Sigmoid colon (tissue), 7 donors: ENCODE results near the gene IL1RAPL1. TPM values are rescaled to one million over a fixed set of nuclear protein-coding genes. Genes with fewer than 3 reads are reported as not detected.

ENCODE experiments used
- DNase-seq: peaks from one replicate; pipeline ENCODE4 v3.0.0-alpha.2; 2019
- H3K27ac ChIP-seq, 4 donors: fragments of 200-600 bp; sonication (generic); one replicate each; pipeline ENCODE4 v1.5.1; 2016 to 2019; ENCODE audit warnings: mild to moderate bottlenecking in 1 of 4
- H3K27me3 ChIP-seq, 3 donors: fragments of 200-600 bp; sonication (generic); one replicate each; pipeline ENCODE4 v1.5.1; 2019; ENCODE audit warnings: mild to moderate bottlenecking in 1 of 3
- H3K36me3 ChIP-seq, 4 donors: fragments of 200-600 bp; sonication (generic); one replicate each; pipeline ENCODE4 v1.5.1; 2016 to 2019
- H3K4me1 ChIP-seq, 4 donors: fragments of 200-600 bp; sonication (generic); one replicate each; pipeline ENCODE4 v1.5.1; 2017 to 2019
- H3K4me3 ChIP-seq, 4 donors: fragments of 200-600 bp; sonication (generic); one replicate each; pipeline ENCODE4 v1.5.1; 2017 to 2019; ENCODE audit warnings: mild to moderate bottlenecking in 2 of 4, moderate library complexity in 1 of 4
- H3K9me3 ChIP-seq, 4 donors: fragments of 200-600 bp in 3 of 4; sonication (generic) in 3 of 4; one replicate each; pipeline versions ENCODE4 v1.5.1 to v1.6.1; 2013 to 2019
- EP300 ChIP-seq, 4 donors: sonication (generic); formaldehyde crosslinking; IDR thresholded peaks; one replicate each; pipeline ENCODE4 v1.6.1; 2017; ENCODE audit warnings: antibody characterized with exemption in 4 of 4
- POLR2A ChIP-seq, 2 donors: fragments of 450-650 bp; IDR thresholded peaks; one replicate each; pipeline ENCODE4 v1.6.1; 2016; ENCODE audit warnings: antibody characterized with exemption in 2 of 2, mild to moderate bottlenecking in 2 of 2, moderate library complexity in 2 of 2
- POLR2AphosphoS5 ChIP-seq, 4 donors: sonication (generic); formaldehyde crosslinking; IDR thresholded peaks; one replicate each; pipeline ENCODE4 v1.6.1; 2017; ENCODE audit warnings: antibody characterized with exemption in 4 of 4
- WGBS, 2 donors: extraction: QIAGEN DNeasy Blood & Tissue Kit; methylation state at CpG; one replicate each; pipeline ENCODE4 v1.1.7; 2013; 5-methylcytosine and 5-hydroxymethylcytosine counted together
- intact Hi-C: fragments of 100-400 bp; cut with DNase I; formaldehyde crosslinking; loops from one replicate; pipeline ENCODE4 v1.15.1; 2023
- polyA plus RNA-seq, 3 donors: library from polyadenylated mRNA; stranded (reverse); fragments of 200-250 nt; gene quantifications; one replicate each; pipeline ENCODE4 v1.2.3, GENCODE V29; 2013
- total RNA-seq, 4 donors: library from RNA; depleted of rRNA; stranded (reverse); fragments of >200 nt; gene quantifications; one replicate each; pipeline ENCODE4 v1.1.0, GENCODE V29; 2016
- TF ChIP-seq, protein P1 (sequence below), 4 experiments: fragments of 450-650 bp in 3 of 4; fragments of 200-600 bp in 1 of 4; IDR thresholded peaks; one replicate each; pipeline ENCODE4 v1.5.1; 2016 to 2019; ENCODE audit warnings: antibody characterized with exemption in 4 of 4, mild to moderate bottlenecking in 3 of 4, moderate library complexity in 2 of 4
- donor health status: healthy with polysubstance abuse.
- donor health status: Bipolar disorder and iron deficiency.
- donor health status: healthy.

IL1RAPL1 gene
- total and polyA plus RNA-seq, 7 donors, result 0.07 to 2.5 (median 1.2) TPM; not detected in 2

DNA sequence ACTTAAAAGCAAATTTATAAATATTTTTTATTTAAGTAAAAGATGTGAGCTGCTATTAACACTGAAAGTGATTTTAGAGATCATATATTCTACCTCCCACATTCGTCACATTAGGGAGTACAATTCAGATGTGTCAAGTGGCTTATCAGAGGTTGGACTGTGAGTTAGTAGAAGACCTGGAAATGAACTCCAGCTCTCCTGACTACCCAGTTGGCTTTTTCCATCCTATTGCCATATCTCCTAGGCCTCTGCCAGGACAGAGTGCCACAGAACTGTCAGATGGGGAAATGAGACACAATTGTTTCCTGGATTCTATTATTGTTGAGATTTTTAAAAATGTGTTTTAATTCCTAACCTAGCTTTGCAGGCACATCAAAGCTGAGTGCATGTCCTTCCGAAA is 994.0 kb downstream of the IL1RAPL1 start:
- Histone ChIP-seq H3K27ac (no peak overlapping the region), H3K4me1 (no peaks in the 10 kb centered on the region), H3K36me3 (no peaks in the 10 kb centered on the region), H3K27me3 (no peaks in the 10 kb centered on the region), H3K9me3 (no peaks in the 10 kb centered on the region), H3K4me3 (no peak overlapping the region)
- DNase-seq, result no peak
- WGBS, 2 donors, result 86 to 89% methylated on average over 2 of the region's 2 CpGs
- TF ChIP-seq, protein P1, sequence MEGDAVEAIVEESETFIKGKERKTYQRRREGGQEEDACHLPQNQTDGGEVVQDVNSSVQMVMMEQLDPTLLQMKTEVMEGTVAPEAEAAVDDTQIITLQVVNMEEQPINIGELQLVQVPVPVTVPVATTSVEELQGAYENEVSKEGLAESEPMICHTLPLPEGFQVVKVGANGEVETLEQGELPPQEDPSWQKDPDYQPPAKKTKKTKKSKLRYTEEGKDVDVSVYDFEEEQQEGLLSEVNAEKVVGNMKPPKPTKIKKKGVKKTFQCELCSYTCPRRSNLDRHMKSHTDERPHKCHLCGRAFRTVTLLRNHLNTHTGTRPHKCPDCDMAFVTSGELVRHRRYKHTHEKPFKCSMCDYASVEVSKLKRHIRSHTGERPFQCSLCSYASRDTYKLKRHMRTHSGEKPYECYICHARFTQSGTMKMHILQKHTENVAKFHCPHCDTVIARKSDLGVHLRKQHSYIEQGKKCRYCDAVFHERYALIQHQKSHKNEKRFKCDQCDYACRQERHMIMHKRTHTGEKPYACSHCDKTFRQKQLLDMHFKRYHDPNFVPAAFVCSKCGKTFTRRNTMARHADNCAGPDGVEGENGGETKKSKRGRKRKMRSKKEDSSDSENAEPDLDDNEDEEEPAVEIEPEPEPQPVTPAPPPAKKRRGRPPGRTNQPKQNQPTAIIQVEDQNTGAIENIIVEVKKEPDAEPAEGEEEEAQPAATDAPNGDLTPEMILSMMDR (IDR thresholded peaks at IDR 0.05), result no peak
- TF ChIP-seq POLR2A (IDR thresholded peaks at IDR 0.05) (no peak), EP300 (IDR thresholded peaks at IDR 0.05) (no peak), POLR2AphosphoS5 (IDR thresholded peaks at IDR 0.05) (no peak)
- intact Hi-C loops, result no loop called here

DNA sequence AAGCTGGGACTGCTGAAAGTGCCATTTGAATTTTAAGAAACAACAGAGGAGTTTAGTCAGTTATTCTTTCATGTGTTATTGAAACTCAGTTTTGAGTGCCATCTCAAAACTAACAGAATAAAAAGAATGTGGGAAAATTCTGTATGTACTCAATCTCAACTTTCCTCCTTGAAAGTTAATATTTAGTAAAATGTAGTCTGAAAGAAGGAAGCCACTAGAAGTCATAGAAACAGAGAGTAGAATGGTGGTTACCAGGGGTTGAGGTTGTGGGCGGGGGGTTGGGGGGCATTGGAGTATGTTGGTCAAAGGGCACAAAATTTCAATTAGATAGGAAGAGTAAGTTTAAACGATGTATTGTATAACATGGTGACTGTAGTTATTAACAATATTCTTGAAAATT is 999.9 kb downstream of the IL1RAPL1 start:
- H3K9me3 ChIP-seq, result no peaks in the 10 kb centered on the region
- no peaks in the 10 kb centered on the region for H3K4me1 ChIP-seq
- intact Hi-C loops, result no loop called here
- WGBS, 2 donors, result 78 to 82% methylated on average over 2 of the region's 2 CpGs
- H3K4me3 ChIP-seq, result no peak overlapping the region
- no peak for DNase-seq
- H3K27me3 ChIP-seq, result peaks cover 0 to 3% (median 0%) of the 10 kb centered on the region in 3 donors
- no peaks in the 10 kb centered on the region for H3K36me3 ChIP-seq
- H3K27ac ChIP-seq, result no peak overlapping the region
- TF ChIP-seq, protein P1 (IDR thresholded peaks at IDR 0.05), result no peak
- TF ChIP-seq POLR2AphosphoS5 (IDR thresholded peaks at IDR 0.05), result no peak
- TF ChIP-seq EP300 (IDR thresholded peaks at IDR 0.05), result no peak
- no peak for TF ChIP-seq POLR2A (IDR thresholded peaks at IDR 0.05)

DNA sequence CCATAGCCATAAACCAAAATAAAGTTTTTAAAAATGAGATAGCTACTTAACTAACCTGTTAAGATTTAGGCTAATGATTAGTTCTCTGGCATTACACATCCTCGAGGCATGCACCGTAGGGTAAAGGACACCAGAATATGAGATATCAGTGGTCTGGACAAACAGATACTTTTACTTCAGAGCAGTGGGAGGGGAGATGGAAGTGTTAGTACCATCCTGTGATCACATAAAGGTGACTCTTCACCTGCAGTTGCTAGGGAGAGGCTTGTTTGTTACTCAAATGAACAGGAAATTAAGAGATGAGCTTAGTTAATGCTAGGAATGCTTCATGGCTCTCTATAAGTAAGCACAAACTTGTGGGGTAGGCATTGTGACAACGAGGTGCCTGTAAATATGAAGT is 1003.7 kb downstream of the IL1RAPL1 start:
- intact Hi-C loops, result no loop called here
- 56 to 77% methylated on average over 3 of the region's 3 CpGs for WGBS, 2 donors

DNA sequence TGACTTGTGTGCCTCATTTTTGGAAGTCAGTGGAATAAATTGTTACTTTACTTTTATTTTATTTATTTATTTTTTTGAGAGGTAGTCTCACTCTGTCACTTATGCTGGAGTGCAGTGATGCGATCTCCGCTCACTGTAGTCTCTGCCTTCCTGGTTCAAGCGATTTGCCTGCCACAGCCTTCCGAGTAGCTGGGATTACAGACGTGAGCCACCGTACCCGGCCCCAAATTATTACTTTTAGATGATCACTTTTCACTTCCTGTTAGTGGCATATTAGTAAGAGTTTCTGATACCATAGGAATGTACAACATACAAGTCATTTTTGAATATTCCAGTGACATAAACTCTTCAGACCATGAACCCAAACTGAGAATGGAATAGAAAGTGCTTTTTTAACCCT is 1017.1 kb downstream of the IL1RAPL1 start:
- no peak for DNase-seq
- Histone ChIP-seq H3K4me3 (no peak overlapping the region), H3K27me3 (no peaks in the 10 kb centered on the region), H3K36me3 (no peaks in the 10 kb centered on the region), H3K4me1 (no peaks in the 10 kb centered on the region), H3K9me3 (no peaks in the 10 kb centered on the region), H3K27ac (no peak overlapping the region)
- intact Hi-C loops, result no loop called here
- WGBS, 2 donors, result 95% methylated on average over 7 of the region's 7 CpGs
- TF ChIP-seq POLR2AphosphoS5 (IDR thresholded peaks at IDR 0.05) (no peak), EP300 (IDR thresholded peaks at IDR 0.05) (no peak), POLR2A (IDR thresholded peaks at IDR 0.05) (no peak)
- TF ChIP-seq, protein P1 (IDR thresholded peaks at IDR 0.05), result no peak

More for the DNA sequence above, 1003.7 kb downstream of the IL1RAPL1 start:
- Histone ChIP-seq H3K4me1 (no peaks in the 10 kb centered on the region), H3K4me3 (no peak overlapping the region), H3K27me3 (peaks cover 0 to 3% (median 0%) of the 10 kb centered on the region in 3 donors), H3K36me3 (no peaks in the 10 kb centered on the region), H3K27ac (no peak overlapping the region), H3K9me3 (no peaks in the 10 kb centered on the region)
- no peak for DNase-seq
- TF ChIP-seq EP300 (IDR thresholded peaks at IDR 0.05), result no peak
- TF ChIP-seq, protein P1 (IDR thresholded peaks at IDR 0.05), result no peak
- no peak for TF ChIP-seq POLR2A (IDR thresholded peaks at IDR 0.05)
- TF ChIP-seq POLR2AphosphoS5 (IDR thresholded peaks at IDR 0.05), result no peak

DNA sequence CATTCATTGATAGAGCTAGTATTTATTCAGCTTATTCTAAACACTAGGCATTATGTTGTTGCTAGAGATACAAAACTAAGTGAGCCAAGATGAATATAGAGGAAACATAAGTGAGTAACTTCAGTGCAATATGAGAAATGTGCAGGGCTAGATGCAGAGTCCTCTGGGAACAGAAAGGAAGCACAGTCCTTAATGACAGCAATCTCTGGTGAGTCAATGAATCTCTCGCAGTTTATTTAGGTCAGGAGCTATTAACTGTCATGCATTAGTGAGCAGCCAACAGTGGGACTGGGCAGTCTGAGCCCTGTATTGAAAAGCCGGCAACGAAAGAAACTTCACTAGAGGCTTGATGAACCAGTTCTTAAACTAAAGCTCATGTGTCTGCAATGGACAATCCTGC is 1030.0 kb downstream of the IL1RAPL1 start:
- intact Hi-C loops, result no loop called here
- Histone ChIP-seq H3K27me3 (no peaks in the 10 kb centered on the region), H3K4me1 (no peaks in the 10 kb centered on the region), H3K9me3 (no peaks in the 10 kb centered on the region), H3K4me3 (no peak overlapping the region), H3K27ac (no peak overlapping the region), H3K36me3 (no peaks in the 10 kb centered on the region)
- WGBS, 2 donors, result 49 to 74% methylated on average over 3 of the region's 3 CpGs
- no peak for DNase-seq
- TF ChIP-seq, protein P1 (IDR thresholded peaks at IDR 0.05), result no peak
- TF ChIP-seq EP300 (IDR thresholded peaks at IDR 0.05), result no peak
- no peak for TF ChIP-seq POLR2A (IDR thresholded peaks at IDR 0.05)
- no peak for TF ChIP-seq POLR2AphosphoS5 (IDR thresholded peaks at IDR 0.05)
